Measurements from ENCODE around the gene KLRD1. TPM values are rescaled to one million over a fixed set of nuclear protein-coding genes. Genes with fewer than 3 reads are reported as not detected.

Gene KLRD1
- total and polyA plus RNA-seq, 12 donors: 0.10 to 3.1 (median 0.68) TPM

DNA sequence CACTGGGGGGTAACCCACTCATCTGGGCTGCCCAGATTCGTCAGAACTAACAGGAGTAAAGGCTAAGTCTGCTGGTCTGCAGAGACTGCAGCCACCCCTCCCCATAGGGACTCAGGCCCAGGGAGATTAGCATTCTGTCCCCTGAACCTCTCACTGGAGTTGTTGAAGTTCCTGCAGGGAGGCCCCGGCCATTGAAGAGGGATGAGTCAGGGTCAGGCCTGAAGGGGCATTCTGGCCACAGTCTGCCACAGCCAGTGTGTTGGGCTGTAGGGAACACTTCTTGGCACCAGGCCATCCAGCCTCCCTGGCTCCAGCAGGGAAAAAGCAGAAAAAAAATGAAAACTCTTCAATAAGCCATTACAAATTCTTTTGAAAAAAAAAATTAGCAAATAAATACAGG, 46.8 kb downstream of the KLRD1 start:
- no peak for TF ChIP-seq POLR2A (IDR thresholded peaks at IDR 0.05)
- TF ChIP-seq, protein P1, sequence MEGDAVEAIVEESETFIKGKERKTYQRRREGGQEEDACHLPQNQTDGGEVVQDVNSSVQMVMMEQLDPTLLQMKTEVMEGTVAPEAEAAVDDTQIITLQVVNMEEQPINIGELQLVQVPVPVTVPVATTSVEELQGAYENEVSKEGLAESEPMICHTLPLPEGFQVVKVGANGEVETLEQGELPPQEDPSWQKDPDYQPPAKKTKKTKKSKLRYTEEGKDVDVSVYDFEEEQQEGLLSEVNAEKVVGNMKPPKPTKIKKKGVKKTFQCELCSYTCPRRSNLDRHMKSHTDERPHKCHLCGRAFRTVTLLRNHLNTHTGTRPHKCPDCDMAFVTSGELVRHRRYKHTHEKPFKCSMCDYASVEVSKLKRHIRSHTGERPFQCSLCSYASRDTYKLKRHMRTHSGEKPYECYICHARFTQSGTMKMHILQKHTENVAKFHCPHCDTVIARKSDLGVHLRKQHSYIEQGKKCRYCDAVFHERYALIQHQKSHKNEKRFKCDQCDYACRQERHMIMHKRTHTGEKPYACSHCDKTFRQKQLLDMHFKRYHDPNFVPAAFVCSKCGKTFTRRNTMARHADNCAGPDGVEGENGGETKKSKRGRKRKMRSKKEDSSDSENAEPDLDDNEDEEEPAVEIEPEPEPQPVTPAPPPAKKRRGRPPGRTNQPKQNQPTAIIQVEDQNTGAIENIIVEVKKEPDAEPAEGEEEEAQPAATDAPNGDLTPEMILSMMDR (IDR thresholded peaks at IDR 0.05): no peak
- 48 to 61% (median 52%) methylated on average over 2 of the region's 2 CpGs; no CpG with 5 or more reads in 1 of the 4 donors for WGBS, 4 donors
- Histone ChIP-seq H3K4me3 (no peak overlapping the region), H3K4me1 (replicated peaks in 1 of 2) (no peaks in the 10 kb centered on the region), H3K36me3 (replicated peaks in 1 of 2) (no peaks in the 10 kb centered on the region), H3K9me3 (replicated peaks in 1 of 3) (no peaks in the 10 kb centered on the region), H3K27me3 (no peaks in the 10 kb centered on the region), H3K27ac (no peak overlapping the region)
- DNase-seq: peak in 2 of 7 donors; percentile 26 to 40
- intact Hi-C loops (cut with DNase I): no loop called here

DNA sequence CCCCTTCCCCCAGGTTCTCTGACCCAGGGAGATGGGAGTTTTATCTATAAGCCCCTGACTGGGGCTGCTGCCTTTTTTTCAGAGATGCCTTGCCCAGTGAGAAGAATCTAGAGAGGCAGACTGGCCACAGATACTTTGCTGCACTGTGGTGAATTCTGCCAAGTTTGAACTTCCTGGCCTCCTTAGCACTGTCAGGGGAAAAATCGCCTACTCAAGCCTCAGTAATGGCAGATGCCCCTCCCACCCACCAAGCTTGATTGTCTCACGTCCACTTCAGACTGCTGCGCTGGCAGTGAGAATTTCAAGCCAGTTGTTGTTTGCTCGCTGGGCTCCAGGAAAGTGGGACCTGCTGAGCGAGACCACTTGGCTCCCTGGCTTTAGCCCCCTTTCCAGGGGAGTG, 50.5 kb downstream of the KLRD1 start:
- H3K27ac ChIP-seq: no peak overlapping the region
- 77 to 93% (median 84%) methylated on average over 5 of the region's 5 CpGs for WGBS, 4 donors
- peaks cover 5 to 7% of the 10 kb centered on the region in 2 donors for H3K4me1 ChIP-seq (replicated peaks in 1 of 2)
- TF ChIP-seq, protein P1 (IDR thresholded peaks at IDR 0.05): no peak
- no peak for TF ChIP-seq POLR2A (IDR thresholded peaks at IDR 0.05)
- H3K36me3 ChIP-seq (replicated peaks in 1 of 2): no peaks in the 10 kb centered on the region
- H3K9me3 ChIP-seq (replicated peaks in 1 of 3): no peaks in the 10 kb centered on the region
- DNase-seq: no peak
- no peak overlapping the region for H3K4me3 ChIP-seq
- intact Hi-C loops (cut with DNase I): no loop called here
- H3K27me3 ChIP-seq: no peaks in the 10 kb centered on the region

DNA sequence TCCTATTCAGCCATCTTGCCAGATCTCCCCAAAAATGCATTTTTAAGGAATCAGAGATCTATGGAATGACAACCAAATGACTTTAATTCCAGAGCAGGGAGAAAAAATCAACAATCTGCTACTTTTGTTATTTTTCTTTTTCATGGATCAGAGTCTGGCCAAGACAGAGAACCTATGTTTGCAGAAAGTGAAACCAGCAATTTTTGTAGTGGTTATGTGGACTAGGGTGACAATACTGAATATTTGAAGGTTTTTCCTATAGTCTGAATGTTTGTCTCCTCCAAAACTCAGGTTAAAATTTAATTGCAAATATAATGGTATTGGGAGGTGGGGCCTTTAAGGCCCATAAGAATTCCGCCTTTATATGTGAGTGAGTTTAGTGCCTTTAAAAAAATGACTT, 51.3 kb downstream of the KLRD1 start:
- peaks cover 6 to 15% of the 10 kb centered on the region in 2 donors for H3K4me1 ChIP-seq (replicated peaks in 1 of 2)
- 96 to 100% (median 97%) methylated on average over 1 of the region's 1 CpG for WGBS, 4 donors
- no peak for TF ChIP-seq POLR2A (IDR thresholded peaks at IDR 0.05)
- TF ChIP-seq, protein P1 (IDR thresholded peaks at IDR 0.05): no peak
- H3K4me3 ChIP-seq: no peak overlapping the region
- no peak for DNase-seq
- no peaks in the 10 kb centered on the region for H3K27me3 ChIP-seq
- H3K36me3 ChIP-seq (replicated peaks in 1 of 2): no peaks in the 10 kb centered on the region
- H3K9me3 ChIP-seq (replicated peaks in 1 of 3): no peaks in the 10 kb centered on the region
- intact Hi-C loops (cut with DNase I): no loop called here
- no peak overlapping the region for H3K27ac ChIP-seq

DNA sequence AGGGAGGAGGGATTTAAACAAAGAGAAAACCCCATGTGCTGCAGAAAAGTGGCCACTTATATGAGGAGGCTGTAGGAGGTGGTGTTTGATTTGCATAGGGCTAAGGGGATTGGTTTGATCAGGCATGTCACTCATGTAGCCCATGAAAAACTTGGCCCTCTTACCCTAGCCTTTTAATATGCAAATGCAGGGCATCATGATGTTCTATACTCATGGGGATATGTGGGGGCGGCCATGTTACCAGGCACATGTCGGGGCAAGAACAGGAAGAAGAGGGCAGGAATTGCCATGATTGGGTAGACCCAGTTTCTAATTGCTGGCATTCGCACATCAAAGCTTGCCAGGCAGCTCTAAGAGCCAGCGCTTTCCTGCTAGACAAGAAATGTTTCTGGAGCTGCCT, 53.4 kb downstream of the KLRD1 start:
- H3K4me1 ChIP-seq (replicated peaks in 1 of 2): peaks cover 14 to 24% of the 10 kb centered on the region in 2 donors
- intact Hi-C loops (cut with DNase I): no loop called here
- H3K27ac ChIP-seq: no peak overlapping the region

More for the DNA sequence above, 53.4 kb downstream of the KLRD1 start:
- 89 to 95% (median 93%) methylated on average over 4 of the region's 4 CpGs for WGBS, 4 donors
- Histone ChIP-seq H3K36me3 (replicated peaks in 1 of 2) (no peaks in the 10 kb centered on the region), H3K4me3 (no peak overlapping the region), H3K27me3 (no peaks in the 10 kb centered on the region), H3K9me3 (replicated peaks in 1 of 3) (no peaks in the 10 kb centered on the region)
- DNase-seq: no peak
- TF ChIP-seq POLR2A (IDR thresholded peaks at IDR 0.05): no peak
- TF ChIP-seq, protein P1 (IDR thresholded peaks at IDR 0.05): no peak

Measured in adrenal gland (tissue), 12 donors.